GM23248 (cell line): Measurements from ENCODE around the gene CTAGE4.

Experiments
- EZH2 ChIP-seq: fragments of 200-600 bp; sonication (generic); IDR thresholded peaks from 2 replicates; pipeline ENCODE4 v1.6.1; 2018; ENCODE audit warnings: antibody characterized with exemption, mild to moderate bottlenecking; ENCODE audit not compliant: insufficient read depth, poor library complexity, severe bottlenecking
- EZH2phosphoT487 ChIP-seq: fragments of 200-600 bp; sonication (generic); IDR thresholded peaks from 2 replicates; pipeline ENCODE4 v1.6.1; 2018; ENCODE audit warnings: antibody characterized with exemption, moderate library complexity, mild to moderate bottlenecking, low read depth; ENCODE audit not compliant: insufficient read depth

GRCh38 chr7:144164784-144165183 is 18.5 kb upstream of the CTAGE4 start:
- TF ChIP-seq EZH2phosphoT487 (no peak), EZH2 (no peak)
